CD4-positive, alpha-beta T cell treated with Interleukin-10 for 1 hour (primary cell): ENCODE results near the gene ASPHD2.
"Not testable (repeated sequence)": the region's sequence is repeated elsewhere in the genome, so short reads cannot be mapped to it uniquely, and the experiment has no call there.

Experiments used
- DNase-seq: peaks from one replicate; pipeline ENCODE4 v3.0.0-alpha.2; 2020

Gene ASPHD2

DNA sequence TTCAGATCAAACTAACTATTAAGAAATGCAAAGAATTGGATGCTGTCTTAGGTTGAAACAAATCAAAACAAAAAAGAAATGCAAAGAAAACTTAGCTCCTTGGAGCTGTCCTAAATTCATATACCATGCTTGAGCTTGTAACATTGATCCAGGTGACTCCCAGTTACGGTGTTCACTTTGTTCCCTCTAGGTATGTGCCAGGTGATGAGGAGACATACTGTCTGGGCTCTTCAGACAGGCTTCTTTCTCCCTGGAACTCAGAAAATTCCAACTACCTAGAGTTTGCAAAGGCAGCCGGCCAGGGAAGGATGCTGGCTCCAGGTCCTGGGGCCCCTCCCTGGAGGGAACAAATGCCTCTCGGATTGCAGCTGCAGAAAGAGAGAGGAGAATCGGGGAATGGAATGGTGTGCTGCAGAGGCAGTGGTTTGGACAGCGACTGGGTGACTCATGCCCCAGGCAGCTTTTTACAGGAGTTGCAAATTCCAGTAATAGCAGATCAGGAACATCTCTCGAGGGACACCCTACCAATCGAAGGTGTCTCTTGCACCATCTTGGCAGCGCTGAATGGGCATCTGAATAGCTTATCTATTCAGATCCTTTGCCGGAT is 12.3 kb upstream of the ASPHD2 start:
- no peak for DNase-seq

DNA sequence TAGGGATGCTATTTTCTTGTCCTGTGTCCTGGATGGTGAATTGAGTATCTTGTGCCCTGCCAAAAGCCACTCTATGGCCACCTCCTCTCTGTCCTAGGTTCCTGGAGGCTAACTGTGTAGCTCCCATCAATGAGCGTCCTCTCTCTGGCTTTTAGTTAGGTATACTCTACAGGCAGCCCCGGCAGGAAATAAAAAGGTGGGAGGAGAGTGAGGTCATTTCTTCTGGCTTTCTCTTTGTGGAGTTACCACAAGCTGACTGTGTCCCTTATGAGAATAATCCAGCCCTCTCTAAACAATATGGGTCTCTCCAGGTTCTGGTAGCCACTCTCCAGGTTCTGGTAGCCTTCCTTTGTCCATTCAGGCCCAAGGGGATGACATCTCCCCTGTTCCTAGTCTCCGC is 11.7 kb upstream of the ASPHD2 start:
- DNase-seq: no peak

DNA sequence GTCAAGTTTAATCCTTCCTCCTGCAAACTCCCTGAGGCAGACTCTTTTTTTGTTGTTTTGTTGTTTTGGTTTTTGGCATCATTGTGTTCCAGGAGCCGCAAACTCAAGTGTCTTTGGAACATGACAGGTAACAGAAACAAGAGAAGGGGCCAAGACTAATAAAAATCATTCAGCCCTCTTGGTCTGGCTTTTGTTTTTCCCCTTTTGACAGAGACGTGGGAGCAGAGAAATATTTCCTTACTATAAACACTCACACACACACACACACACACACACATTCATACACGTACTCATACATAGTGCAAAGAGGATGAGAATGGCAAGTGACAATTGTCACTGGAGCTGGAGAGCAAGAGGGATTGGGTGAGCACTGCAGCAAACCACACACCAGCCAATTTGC is 10.4 kb upstream of the ASPHD2 start:
- no peak for DNase-seq

DNA sequence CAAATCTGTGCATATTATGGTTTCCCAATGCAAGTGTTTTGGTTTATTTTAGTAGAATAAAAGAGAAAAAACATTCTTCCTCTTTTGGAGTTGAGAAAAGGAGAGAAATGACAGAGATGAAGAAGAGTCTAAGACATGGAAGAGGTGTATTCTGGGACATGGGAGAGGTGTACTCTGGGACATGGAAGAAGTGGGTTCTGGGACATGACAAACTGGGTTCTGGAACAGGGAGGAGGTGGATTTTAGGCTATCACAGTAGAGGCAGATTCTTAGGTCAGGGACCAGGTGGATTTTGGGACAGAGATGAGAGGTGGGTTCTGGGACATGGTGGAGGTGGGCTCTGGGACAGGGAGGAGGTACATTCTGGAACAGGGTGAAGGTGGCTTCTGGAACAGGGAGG is 2.1 kb upstream of the ASPHD2 start:
- no peak for DNase-seq

DNA sequence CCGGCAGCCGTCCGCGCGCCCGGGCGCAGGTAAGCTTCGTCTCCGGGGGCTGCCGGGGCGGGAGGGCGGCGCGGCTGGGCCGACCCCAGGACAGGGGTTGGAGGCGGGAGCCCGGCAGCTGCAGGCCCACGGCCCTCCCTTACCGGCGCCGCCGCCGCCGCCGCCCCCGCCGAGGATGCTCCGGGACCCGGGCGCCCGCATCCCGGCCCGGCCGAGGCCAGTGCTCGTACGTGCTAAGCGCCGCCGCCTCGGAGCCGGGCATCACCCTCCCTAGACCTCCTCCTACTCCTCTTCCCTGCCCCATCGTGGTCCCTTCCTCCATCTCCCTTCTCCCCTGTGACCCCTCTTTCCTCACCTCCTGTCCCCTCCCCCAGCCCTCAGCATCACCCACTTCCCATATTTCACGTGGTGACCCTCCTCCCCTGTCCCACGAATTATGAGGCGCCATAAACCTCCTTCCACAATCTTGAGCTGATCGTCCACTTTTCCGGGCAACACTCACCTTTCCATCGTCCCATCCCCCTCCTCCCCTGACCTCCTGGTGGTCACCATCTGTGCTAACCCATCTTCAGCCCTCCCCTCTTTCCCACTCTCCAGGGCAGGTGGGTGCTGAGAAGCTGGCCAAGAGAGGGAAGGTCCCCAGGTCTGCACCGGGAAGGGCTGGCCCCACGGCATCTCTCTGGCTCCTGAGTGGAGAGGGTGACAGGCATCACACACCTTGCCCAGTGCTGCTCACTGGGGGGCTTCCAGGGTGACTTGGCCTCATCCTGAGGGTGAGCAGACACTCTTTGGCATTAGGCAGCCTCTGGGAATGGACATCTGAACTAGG is 612 bp downstream of the ASPHD2 start:
- no peak for DNase-seq

DNA sequence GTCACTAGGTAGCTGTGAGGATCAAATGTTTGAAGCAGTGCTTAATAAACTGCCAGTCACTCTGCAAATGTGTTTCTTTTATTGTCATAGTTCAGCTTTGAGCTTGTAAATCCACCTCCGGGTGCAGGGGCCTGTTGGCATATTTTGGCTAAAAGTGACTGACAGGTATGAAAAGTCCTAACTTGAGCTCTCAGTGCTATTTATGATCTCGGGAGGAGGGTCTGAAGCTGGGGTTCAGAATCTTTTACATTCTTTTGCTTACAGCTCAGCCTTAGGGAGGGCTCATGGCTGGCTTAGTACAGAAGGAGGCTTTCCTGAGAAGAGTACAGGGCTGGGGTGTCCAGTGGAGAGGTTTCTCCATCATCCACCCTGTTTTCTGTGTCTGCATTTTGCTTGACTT is 1.5 kb downstream of the ASPHD2 start:
- DNase-seq: no peak

DNA sequence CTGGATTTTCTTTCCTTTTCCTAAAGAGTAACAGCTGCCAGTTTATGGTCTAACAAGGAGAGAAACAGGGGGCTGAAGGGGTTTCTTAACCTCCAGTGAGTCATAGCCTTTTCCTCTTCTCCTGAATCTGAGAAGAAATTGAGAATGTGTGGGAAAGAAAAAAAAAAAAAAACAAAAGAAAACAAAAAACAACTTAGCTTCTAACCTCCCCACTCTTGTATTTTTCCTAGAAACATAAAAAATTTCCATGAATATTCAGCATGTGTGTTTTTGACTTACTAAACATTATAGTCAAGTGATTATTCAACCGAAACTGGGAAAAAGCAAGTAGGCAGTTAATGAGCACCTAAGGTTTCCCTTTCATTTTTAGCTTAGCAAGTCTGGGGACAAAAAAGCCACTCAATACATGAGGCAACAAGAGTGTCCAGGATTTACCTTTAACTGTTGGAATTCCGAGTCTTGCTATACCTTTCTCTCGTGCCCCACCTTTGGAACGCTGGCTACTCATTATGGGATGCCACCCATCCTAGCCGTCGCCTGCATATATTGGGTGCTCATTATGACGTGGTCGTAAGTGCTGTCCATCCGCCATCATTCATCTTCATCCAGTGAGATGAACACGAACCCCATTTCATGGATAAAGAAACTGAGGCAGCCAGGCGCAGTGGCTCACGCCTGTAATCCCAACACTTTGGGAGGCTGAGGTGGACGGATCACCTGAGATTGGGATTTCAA is 2.4 kb downstream of the ASPHD2 start:
- no peak for DNase-seq

DNA sequence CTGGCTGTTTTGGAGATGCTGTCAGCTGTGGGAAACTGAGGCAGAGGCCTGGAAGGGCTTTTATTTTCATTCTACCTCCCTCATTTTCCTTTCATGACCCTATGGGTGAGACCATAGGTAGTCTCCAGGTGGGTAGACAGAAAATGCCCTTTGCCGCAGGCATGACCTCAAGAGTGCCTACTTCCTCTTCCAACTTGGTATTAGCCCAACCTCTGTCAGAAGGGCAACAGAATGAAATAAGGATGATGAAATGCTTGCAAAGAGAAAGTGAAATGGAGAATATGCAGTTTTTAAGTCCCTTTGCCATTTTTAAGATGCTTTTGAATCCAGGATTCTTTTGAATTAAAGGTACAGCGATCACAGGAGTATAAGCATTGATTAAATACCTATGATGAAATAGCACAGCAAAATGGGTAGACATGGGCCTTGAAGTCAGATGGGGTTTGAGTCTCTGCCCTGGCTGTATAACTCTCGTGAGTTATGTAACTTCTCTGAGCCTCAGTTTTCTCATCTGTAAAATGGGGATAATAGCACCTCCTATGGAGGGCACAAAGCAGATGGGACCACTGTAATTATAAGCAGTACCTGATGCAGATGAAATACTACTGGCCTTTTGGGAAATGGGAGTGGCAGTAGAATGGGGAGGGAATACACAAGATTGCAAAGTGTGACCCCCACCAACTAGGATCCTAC is 3.7 kb downstream of the ASPHD2 start:
- DNase-seq: peak; percentile 11

DNA sequence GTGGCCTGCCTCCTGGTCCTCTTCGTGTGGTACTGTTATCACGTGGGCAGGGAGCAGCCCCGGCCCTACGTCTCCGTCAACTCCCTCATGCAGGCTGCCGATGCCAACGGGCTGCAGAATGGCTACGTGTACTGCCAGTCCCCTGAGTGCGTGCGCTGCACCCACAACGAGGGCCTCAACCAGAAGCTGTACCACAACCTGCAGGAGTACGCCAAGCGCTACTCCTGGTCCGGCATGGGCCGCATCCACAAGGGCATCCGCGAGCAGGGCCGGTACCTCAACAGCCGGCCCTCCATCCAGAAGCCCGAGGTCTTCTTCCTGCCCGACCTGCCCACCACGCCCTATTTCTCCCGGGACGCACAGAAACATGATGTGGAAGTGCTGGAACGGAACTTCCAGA is 4.7 kb downstream of the ASPHD2 start:
- no peak for DNase-seq

DNA sequence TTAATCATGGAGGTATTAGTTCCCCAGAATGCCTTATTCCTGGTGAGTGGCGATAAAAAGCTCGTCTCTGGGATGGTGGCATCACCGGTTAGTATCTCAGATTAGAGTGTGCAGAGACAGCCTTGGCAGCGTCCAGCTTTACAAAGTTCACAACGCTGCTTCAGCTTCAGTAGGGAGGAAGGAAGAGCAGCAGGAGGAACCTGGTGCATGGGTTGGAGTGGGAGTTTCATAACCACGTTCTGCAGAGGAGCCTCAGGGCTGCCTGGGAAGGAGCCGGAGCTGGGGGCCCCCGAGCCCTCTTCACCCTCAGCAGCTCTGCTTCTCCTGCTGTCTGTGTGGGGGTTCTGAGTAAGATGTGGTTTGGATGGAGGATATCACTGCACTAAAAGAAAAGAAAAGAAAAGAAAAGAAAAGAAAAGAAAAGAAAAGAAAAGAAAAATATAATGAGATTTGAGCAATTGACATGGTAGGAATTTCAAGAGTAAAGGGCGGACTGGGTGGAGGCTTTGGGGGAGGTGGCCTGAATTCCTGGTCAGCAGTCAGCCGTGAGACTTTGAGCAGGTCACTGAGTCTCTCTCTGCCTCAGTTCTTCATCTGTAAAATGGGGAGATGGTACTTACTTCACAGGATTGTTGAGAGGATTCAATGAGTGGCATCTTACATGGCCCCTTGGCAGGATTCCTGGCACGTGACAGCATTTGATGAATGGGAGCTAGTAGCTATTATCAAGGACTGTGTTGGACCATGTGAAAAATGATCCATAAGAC is 6.5 kb downstream of the ASPHD2 start:
- DNase-seq: no peak

DNA sequence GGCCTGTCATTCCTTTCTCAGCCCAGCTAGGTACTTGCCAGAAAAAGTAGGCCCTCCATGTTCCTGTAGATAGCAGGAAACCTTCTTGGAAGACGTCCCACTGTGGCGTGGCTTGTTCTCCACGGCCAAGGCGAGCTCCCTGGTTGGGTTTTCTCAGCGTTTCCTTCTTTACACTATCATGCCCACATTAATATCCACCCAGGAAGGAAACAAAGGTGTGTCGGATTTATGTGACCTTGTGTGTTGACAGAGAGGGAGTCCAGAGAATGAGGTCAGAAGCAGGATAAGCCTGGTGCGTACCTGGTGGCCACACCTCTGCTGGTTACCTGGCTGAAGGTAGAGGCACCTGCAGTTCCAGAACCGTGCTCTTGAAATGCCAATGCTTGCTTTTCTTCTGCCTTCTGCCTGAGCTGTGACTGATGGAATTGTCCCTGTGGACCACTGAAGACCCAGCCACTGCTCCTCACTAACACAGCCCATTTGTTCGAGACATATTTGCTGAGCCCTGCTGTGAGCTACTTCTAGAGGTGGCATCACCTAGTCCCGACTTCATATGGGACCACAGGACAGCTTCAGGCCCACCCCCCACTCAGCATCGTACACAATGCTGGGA is 7.9 kb downstream of the ASPHD2 start:
- no peak for DNase-seq

DNA sequence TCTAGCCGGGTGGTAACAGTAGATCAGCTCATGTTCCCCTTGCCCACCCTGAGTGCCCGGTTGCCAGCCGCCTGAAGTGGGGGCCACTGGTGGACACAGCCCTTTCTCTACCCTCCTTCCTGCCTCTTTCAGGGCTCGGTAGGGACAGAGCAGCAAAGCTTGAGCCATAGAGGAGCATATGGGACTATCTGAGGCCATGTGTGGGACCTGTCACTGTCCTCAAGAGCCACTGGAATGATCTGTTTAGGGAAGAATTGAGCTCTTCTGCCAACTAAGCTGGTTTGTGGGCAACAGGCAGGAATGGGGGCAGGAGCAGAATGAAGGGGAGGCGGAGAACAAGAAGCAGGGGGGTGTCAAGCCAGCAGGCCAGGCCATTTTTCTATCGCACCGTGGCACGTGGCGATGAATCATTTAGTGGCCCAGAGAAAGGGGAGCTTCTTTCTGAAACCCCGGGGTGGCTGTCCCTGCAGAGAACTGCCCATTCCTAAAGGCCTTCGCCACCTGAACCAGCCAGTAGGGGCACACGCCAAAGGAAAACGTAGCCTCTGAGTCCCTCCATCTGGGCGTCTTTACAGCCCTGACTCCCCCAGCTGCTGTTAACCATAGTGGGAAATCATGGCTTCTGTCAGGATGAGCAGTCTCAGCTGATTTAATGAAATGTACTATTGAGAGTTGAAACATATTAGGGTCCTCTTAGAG is 8.8 kb downstream of the ASPHD2 start:
- DNase-seq: no peak

DNA sequence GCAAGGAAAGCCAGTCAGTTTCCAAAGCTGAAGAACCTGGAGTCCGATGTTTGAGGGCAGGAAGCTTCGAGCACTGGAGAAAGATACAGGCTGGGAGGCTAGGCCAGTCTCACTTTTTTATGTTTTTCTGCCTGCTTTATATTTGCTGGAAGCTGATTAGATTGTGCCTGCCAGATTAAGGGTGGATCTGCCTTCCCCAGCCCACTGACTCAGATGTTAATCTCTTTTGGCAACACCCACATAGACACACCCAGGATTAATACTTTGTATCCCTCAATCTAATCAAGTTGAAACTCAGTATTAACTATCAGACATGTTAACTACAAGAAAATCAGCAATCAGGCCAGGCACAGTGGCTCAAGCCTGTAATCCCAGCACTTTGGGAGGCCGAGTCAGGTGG is 9.7 kb downstream of the ASPHD2 start:
- not testable (repeated sequence) for DNase-seq

DNA sequence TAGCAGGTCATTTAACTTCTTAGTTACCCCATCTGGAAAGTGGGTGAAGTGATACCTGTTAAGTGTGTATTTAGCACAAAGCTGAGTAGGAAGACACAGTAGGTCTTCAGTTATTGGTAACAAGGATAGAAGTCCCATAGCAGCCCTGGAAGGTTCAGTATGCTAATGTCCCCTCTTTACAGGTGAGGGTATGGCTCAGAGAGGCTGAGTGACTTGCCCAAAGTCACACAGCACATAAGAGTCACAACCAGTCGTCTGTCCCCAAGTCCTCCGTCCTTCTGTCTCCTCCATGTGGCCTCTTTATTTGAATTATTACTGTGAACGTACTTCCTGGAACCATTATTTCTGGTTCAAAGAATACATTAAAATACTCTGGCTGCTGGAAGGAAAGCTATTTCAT is 10.5 kb downstream of the ASPHD2 start:
- no peak for DNase-seq

DNA sequence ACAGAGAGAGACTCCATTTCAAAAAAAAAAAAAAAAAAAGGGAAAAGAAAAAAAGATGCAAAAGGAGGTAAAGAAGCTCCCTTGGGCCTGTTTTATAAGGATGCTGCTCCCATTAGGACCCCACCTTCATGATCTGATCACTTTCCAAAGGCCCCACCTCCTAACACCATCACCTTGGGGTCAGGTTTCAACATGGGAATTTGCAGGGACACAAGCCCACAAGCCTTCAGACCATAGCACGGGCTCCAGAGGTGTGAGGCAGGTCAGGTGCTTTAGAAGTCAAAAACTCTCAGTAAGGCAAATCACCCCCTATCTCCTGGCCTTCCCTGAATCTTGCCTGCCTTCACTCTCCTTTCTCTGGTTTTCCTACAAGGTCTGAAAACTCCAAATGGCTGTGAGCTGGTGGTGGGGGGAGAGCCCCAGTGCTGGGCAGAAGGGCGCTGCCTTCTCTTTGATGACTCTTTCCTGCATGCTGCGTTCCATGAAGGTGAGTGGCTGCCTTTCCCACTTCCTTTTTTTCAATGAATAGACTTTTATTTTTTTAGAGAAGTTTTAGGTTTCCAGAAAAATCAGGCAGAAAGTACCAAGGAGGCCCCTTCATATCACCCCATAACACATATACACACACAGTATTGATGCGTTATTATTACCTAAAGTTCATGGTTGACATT is 13.2 kb downstream of the ASPHD2 start:
- no peak for DNase-seq

DNA sequence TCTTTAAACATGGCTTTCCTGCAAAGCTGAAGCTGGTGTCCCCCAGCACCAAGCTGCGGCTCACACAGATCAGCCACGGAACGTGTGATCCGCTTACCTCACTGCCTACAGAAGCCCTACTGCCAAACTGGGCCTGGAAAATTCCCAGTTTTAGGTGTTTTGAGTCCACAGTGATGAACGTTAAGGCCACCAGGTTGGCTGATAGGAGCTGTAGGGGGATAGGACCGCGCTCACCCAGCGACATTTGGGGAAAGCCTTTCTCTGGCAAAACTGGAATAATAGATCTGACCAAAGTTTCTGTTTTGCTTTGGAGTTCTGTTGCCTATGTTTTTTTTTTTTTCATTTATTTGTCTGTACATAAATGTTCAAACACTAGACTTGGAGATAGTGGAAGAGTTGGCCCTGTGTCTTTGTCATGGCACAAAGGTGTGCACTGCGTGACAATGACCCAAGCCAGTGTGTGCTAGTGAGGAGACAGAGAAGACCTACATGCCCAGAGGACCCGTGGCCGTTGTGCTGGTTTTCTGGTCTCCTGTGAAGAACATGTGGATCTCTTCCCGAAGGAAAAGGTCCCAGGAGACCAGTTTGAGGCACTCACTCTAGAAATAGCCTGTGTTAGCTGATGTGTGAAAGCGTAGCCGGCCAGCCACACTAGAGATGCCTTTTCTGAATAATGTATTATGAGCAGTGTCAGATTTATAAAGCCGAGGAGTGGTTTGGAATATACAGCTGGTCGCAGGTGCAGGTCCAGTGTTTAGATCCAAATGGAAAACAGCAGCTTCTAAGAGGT is 15.0 kb downstream of the ASPHD2 start:
- DNase-seq: no peak

DNA sequence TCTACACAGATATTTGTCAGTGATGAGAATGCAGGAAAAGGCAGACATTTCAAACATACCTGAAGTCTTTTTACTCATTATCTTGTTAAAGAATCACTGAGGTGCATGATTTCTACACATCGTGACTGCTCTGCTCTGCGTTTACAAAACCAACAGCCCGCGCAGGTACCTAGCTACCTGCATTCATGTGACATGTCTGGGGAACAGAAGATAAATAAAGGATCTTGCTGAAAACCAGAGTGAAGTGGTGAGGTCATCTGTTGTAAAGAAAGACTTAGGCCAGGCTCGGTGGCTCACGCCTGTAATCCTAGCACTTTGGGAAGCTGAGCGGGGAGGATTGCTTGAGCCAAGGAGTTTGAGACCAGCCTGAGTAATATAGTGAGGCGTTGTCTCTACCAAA is 15.7 kb downstream of the ASPHD2 start:
- DNase-seq: no peak

DNA sequence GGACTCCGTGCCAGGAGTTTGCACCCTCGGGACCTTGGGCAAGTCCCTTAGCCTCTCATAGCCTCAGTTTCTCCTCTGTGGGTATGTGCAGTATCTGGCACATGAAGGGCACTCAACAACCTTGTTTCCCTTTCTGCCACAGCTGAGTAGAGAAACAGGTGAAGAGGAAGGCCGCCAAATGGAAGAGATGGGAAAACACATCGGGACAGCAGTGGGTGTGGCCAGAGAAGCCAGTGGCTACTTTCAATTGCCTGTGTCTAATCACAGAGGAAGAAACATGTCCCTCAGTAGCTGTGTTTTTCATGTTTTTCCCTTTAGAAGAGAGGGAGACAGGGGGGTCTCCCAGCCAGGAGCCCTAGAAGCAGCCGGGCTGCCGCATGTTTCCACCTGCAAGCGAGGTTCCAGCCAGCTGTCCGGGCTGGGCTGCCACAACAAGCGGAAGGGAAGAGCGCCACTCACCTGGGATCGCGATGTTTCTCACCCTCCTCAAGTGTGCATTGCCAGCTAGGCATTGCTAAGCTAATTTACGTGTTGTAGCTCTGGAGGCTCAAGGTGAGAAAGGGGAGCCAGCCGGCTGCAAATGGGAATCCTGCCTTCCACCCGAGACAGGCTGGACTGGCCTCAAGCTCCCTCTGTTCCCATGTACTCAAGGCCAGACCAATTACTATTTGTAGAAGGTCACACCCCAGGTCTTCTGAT is 16.7 kb downstream of the ASPHD2 start:
- DNase-seq: no peak

DNA sequence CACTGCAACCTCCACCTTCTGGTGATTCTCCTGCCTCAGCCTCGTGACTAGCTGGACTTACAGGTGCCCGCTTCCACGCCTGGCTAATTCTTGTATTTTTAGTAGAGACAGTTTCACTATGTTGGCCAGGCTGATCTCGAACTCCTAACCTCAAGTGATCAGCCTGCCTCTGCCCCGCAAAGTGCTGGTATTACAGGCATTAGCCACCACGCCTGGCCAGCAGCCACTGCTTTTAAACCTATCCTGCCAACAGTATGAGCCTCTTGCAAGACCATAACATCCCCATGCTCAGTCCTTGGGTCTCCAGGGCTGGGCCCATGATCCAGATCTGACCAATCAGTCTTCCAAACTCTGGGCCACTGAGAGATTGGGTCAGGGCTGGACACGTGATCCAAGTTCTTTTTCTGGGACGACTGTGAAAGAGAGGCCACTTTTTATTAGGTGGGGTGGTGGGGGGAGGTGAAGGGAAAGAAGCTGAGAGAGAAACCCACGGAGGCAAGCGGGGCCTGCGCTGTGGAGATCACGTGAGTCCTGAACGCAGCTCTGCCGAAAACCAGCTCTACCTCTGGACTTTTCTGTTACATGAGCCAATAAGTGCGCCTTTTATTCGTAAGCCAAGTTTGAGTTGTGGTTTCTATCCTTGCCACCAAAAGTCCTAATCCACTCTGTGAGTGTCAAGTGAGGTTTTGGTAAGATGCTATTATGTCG is 17.9 kb downstream of the ASPHD2 start:
- DNase-seq: no peak
